Large intestine (tissue), 12 donors: ENCODE data around the gene KRT222. TPM values are rescaled to one million over a fixed set of nuclear protein-coding genes. Genes with fewer than 3 reads are reported as not detected.
A peak's percentile ranks its signal among the peaks of the same experiment; 100 is the strongest.

Experiments used
- DNase-seq, 2 donors: peaks; one replicate each; pipeline versions ENCODE4 v3.0.0 to v3.0.0-alpha.2; 2013
- H3K27ac ChIP-seq: one replicate; pipeline ENCODE4 v1.5.1; 2013; ENCODE audit warnings: low read length
- H3K27me3 ChIP-seq: 2 replicates; pipeline ENCODE4 v1.6.1; 2013; ENCODE audit warnings: low read length; ENCODE audit not compliant: control insufficient read depth, insufficient read depth
- H3K36me3 ChIP-seq: 2 replicates; pipeline ENCODE4 v1.6.1; 2013; ENCODE audit warnings: low read length; ENCODE audit not compliant: control insufficient read depth, insufficient read depth
- H3K4me1 ChIP-seq: one replicate; pipeline ENCODE4 v1.6.1; 2013; ENCODE audit warnings: low read length; ENCODE audit not compliant: control insufficient read depth, insufficient read depth
- H3K4me3 ChIP-seq: one replicate; pipeline ENCODE4 v1.5.1; 2013; ENCODE audit warnings: low read length
- H3K9me3 ChIP-seq: one replicate; pipeline ENCODE4 v1.6.1; 2013; ENCODE audit warnings: mild to moderate bottlenecking, low read depth, low read length, moderate library complexity; ENCODE audit not compliant: control insufficient read depth
- WGBS: methylation state at CpG from one replicate; pipeline ENCODE4 v1.1.5; 2013; ENCODE audit warnings: low lambda C conversion rate; ENCODE audit not compliant: insufficient coverage; 5-methylcytosine and 5-hydroxymethylcytosine counted together
- long read RNA-seq, 11 donors: transcript quantifications; one replicate each; lab custom pipeline, GENCODE V29; 2026
- polyA plus RNA-seq: library from polyadenylated mRNA; unstranded; fragments of 120-200 nt; gene quantifications from one replicate; pipeline ENCODE4 v1.2.1, GENCODE V29; 2013

Gene KRT222
- polyA plus RNA-seq: 2.0 TPM
- long read RNA-seq, donor 1: 0 reads
- long read RNA-seq, donor 2, partial matches to known transcripts: 0 of 1 reads
- long read RNA-seq, donor 2, other reads (novel, unspliced or antisense): 0 of 1 reads
- long read RNA-seq, donor 3: 0 reads
- long read RNA-seq, donor 4: 0 reads
- long read RNA-seq, donor 5: 0 reads
- long read RNA-seq, donor 6: 0 reads
- long read RNA-seq, donor 7: 0 reads
- long read RNA-seq, donor 8, partial matches to known transcripts: 0 of 3 reads
- long read RNA-seq, donor 8, other reads (novel, unspliced or antisense): 0 of 3 reads
- long read RNA-seq, donor 9, partial matches to known transcripts: 0 of 1 reads
- long read RNA-seq, donor 9, other reads (novel, unspliced or antisense): 0 of 1 reads
- long read RNA-seq, donor 10, partial matches to known transcripts: 0 of 1 reads
- long read RNA-seq, donor 10, other reads (novel, unspliced or antisense): 0 of 1 reads
- long read RNA-seq, donor 11, partial matches to known transcripts: 0 of 2 reads
- long read RNA-seq, donor 11, other reads (novel, unspliced or antisense): 0 of 2 reads

DNA sequence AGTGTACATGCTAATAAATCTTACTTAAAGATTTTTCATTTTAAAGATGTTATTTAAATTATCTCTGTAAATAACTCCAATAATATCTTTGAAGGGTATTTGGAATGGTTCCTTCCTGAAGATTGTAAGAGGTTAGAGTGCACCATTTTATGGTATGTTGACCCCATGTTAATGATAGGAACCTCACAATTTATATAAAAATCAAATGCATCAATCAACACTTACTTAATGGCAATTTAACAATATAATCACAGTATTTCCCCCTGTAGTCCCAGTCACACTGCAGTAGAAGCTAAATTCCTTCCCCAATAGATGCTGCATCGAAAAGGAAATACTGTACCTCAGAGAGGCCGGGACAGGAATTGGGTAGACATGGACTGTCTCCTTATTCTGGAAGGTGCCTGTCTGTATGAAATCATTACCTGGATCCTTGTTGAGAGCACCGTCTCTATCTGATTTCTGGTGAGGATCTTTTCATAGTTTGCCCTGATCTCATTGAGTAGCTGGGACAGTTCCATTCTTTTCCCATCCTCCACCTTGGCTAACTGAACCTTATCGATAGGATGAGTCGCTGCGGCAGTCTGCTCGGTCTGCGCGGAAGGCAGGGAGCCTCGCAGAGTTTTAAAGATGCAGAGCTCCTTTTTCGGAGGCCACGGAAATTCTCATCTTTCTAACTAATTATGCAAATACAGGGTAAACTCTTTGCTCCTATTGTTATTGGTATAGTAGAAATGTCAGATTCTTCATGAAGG lies at the start of gene KRT222:
KRT222 (minus strand) TSS at position 596 of the 752 bp plus-strand sequence; CDS start at position 518, 78 bp downstream.
- Histone ChIP-seq H3K4me3 (peak within 1 kb of the TSS; percentile 11), H3K27me3 (no peaks in the 10 kb centered on the region), H3K9me3 (no peaks in the 10 kb centered on the region), H3K4me1 (peaks cover 10% of the 10 kb centered on the region), H3K27ac (no peak within 1 kb of the TSS), H3K36me3 (no peaks in the 10 kb centered on the region)
- DNase-seq: peak in 1 of 2 donors; percentile 34
- WGBS: no CpG with 5 or more reads among the region's 12 CpGs

- WGBS: 85% methylated on average over 1 of the region's 6 CpGs
- no peak overlapping the region for H3K4me3 ChIP-seq
- H3K27ac ChIP-seq: no peak overlapping the region
- DNase-seq: no peak
- no peaks in the 10 kb centered on the region for H3K36me3 ChIP-seq
- no peaks in the 10 kb centered on the region for H3K27me3 ChIP-seq
- no peaks in the 10 kb centered on the region for H3K4me1 ChIP-seq
- H3K9me3 ChIP-seq: no peaks in the 10 kb centered on the region
These were observed 49.5 kb upstream of the KRT222 start for GRCh38 chr17:40714473-40714872.

DNA sequence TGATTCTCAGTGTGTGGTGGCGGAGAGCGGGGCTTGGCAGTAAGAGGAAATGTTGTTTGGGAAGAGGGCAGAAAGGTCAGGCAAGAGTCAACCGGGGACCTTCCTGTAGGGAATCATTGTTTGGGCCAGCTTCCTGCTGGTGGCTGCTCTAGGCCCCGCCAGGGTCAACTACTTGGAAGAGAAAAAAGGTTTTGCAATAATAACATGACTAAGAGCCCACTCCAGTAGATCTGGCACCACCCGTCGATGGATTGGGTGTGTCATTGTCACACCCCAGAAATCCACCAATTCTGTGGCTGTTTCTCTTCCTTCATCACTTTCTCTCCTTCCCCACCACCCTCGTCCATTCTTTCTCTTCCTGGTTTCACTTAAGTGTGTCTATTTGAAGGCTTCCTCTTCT lies 42.8 kb upstream of the KRT222 start:
- DNase-seq: no peak
- Histone ChIP-seq H3K4me1 (no peaks in the 10 kb centered on the region), H3K27me3 (no peaks in the 10 kb centered on the region), H3K36me3 (no peaks in the 10 kb centered on the region), H3K9me3 (no peaks in the 10 kb centered on the region), H3K4me3 (no peak overlapping the region), H3K27ac (no peak overlapping the region)
- 78% methylated on average over 1 of the region's 7 CpGs for WGBS

DNA sequence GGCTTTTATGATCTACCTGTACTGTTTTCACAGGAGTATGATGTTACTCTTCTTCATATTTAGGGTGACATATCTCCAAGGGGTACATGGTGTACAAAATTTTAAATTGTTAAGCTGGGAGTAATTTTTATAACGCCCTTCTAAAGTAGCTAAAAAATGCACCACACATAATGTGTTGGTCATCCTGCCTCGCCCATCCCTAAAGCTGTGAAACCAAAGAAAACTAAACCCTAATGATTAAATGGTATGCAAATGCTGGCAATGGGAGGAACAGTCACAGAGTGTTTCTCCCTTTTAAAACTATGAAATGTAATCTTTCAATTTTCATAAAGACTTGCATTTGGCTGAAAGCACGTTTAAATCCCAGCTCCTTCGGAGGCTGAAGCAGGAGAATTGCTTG lies 40.6 kb upstream of the KRT222 start:
- Histone ChIP-seq H3K9me3 (no peaks in the 10 kb centered on the region), H3K4me3 (no peak overlapping the region), H3K4me1 (no peaks in the 10 kb centered on the region), H3K36me3 (no peaks in the 10 kb centered on the region), H3K27ac (no peak overlapping the region), H3K27me3 (no peaks in the 10 kb centered on the region)
- WGBS: no CpG with 5 or more reads among the region's 4 CpGs
- no peak for DNase-seq

- Histone ChIP-seq H3K4me3 (no peak within 1 kb of the TSS), H3K9me3 (no peaks in the 10 kb centered on the region), H3K36me3 (no peaks in the 10 kb centered on the region), H3K4me1 (no peaks in the 10 kb centered on the region), H3K27me3 (no peaks in the 10 kb centered on the region), H3K27ac (no peak within 1 kb of the TSS)
- 63% methylated on average over 2 of the region's 7 CpGs for WGBS
- no peak for DNase-seq
These were observed 38.7 kb upstream of the KRT222 start, which contains the start of gene KRT24 for GRCh38 chr17:40703652-40704051. Gene KRT24, minus strand, starts transcription at chr17:40703752. Its CDS starts 59 bp downstream, at chr17:40703693.

DNA sequence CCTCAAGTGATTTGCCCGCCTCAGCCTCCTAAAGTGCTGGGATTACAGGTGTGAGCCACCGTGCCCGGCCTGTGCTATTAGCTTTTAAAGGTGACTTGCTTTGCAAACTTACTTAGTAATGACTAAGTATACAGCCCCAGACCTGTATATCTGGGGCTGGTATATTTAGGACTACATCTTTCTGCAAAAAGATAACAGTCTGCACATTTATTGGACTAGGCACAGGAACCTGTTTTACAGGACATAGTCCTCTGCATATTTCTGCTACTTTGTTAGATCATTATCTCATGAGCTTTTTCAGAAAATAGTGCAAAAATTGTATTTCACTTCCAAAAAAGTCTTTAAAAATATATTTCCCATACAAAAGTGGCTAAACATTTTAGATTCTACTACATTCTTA lies 37.3 kb upstream of the KRT222 start:
- Histone ChIP-seq H3K4me1 (peaks cover 3% of the 10 kb centered on the region), H3K27ac (no peak overlapping the region), H3K4me3 (no peak overlapping the region), H3K9me3 (no peaks in the 10 kb centered on the region), H3K27me3 (peaks cover 2% of the 10 kb centered on the region), H3K36me3 (no peaks in the 10 kb centered on the region)
- WGBS: no CpG with 5 or more reads among the region's 3 CpGs
- no peak for DNase-seq

GRCh38 chr17:40699853-40700252 lies 34.9 kb upstream of the KRT222 start:
- Histone ChIP-seq H3K36me3 (no peaks in the 10 kb centered on the region), H3K4me3 (no peak overlapping the region), H3K9me3 (no peaks in the 10 kb centered on the region), H3K27ac (no peak overlapping the region), H3K27me3 (peaks cover 2% of the 10 kb centered on the region), H3K4me1 (peaks cover 4% of the 10 kb centered on the region)
- WGBS: 17% methylated on average over 1 of the region's 5 CpGs
- no peak for DNase-seq

DNA sequence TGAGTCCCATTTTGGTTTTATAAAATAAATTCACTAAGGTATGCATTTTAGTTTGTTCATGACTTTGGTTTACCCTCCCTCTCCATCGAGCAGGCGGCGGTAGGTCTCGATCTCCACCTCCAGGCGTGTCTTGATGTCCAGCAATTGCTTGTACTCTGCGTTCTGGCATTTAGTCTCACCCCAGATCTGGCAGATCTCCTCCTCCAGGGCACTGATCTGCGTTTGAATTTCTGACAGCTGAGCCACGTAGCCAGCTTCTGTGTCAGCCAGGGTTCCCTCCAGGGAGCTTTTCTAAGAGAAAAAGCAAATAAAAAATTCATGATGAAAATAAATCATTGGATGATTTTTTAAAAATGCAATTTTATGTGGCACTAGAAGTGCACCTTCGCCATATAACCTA lies 34.4 kb upstream of the KRT222 start:
- H3K4me1 ChIP-seq: peaks cover 4% of the 10 kb centered on the region
- H3K27ac ChIP-seq: no peak overlapping the region
- H3K9me3 ChIP-seq: no peaks in the 10 kb centered on the region
- 100% methylated on average over 1 of the region's 9 CpGs for WGBS
- H3K27me3 ChIP-seq: peaks cover 2% of the 10 kb centered on the region
- H3K4me3 ChIP-seq: no peak overlapping the region
- H3K36me3 ChIP-seq: no peaks in the 10 kb centered on the region
- no peak for DNase-seq

DNA sequence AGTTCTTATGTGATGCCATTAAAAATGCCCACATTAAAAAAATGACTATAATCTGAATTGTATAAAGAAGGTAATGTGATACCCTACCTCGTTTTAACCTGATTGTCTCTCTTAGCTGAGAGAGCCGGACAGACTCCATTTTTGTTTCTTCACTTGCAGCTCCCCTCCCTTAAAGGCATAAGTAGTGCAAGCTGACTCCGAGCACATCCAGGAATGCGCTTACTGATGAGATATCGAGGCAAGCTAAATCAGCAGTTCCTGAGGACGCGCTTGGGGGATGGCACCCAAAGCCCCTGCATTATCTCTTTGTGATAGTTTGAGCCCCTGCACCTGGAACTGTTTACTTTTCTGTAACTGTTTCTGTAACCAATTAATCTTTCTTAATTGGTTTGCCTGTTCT lies 32.3 kb upstream of the KRT222 start:
- WGBS: no CpG with 5 or more reads among the region's 7 CpGs
- Histone ChIP-seq H3K36me3 (no peaks in the 10 kb centered on the region), H3K4me3 (no peak overlapping the region), H3K27me3 (peaks cover 2% of the 10 kb centered on the region), H3K27ac (no peak overlapping the region), H3K9me3 (no peaks in the 10 kb centered on the region), H3K4me1 (peaks cover 4% of the 10 kb centered on the region)
- no peak for DNase-seq

- Histone ChIP-seq H3K27ac (no peak overlapping the region), H3K9me3 (no peaks in the 10 kb centered on the region), H3K4me3 (no peak overlapping the region), H3K36me3 (no peaks in the 10 kb centered on the region), H3K4me1 (peaks cover 4% of the 10 kb centered on the region), H3K27me3 (peaks cover 2% of the 10 kb centered on the region)
- DNase-seq: no peak
- WGBS: no CpG with 5 or more reads among the region's 3 CpGs
These were observed 31.7 kb upstream of the KRT222 start for GRCh38 chr17:40696651-40697072.
